WTC11 (cell line): ENCODE measurements around the gene FER. TPM values are rescaled to one million over a fixed set of nuclear protein-coding genes. Genes with fewer than 3 reads are reported as not detected.

Experiments
- ATAC-seq: fragments of 200-7000 bp; cut with Tn5 transposase; 2 replicates; pipeline ENCODE4 v1.10.0; 2021; ENCODE audit warnings: mild to moderate bottlenecking, moderate library complexity
- CTCF ChIA-PET: fragments of 300-600 bp; sonication (Branson Sonifier 250); formaldehyde crosslinking; loops from one replicate; lab custom pipeline; 2021; ENCODE audit warnings: antibody characterized with exemption; lab: Charles Lee
- POLR2A ChIA-PET: fragments of 350-600 bp; sonication (Branson Sonifier 250); formaldehyde crosslinking; loops from one replicate; lab custom pipeline; 2021; ENCODE audit warnings: antibody characterized with exemption; lab: Charles Lee
- DNase-seq: peaks from one replicate; pipeline ENCODE4 v3.0.0; 2021; ENCODE audit warnings: low spot score
- H3K27ac Mint-ChIP-seq: 2 replicates; pipeline ENCODE4 v1.8.0; 2021; ENCODE audit warnings: mixed read lengths
- H3K27me3 Mint-ChIP-seq: 2 replicates; pipeline ENCODE4 v1.8.0; 2021; ENCODE audit warnings: low read depth, mild to moderate bottlenecking, moderate library complexity, mixed read lengths
- H3K36me3 Mint-ChIP-seq: 2 replicates; pipeline ENCODE4 v1.8.0; 2021; ENCODE audit warnings: mixed read lengths
- H3K4me1 Mint-ChIP-seq: 2 replicates; pipeline ENCODE4 v1.8.0; 2022; ENCODE audit warnings: mixed read lengths
- H3K4me3 Mint-ChIP-seq: 2 replicates; pipeline ENCODE4 v1.8.0; 2021; ENCODE audit warnings: mild to moderate bottlenecking, moderate library complexity, mixed read lengths
- H3K9me3 Mint-ChIP-seq: 2 replicates; pipeline ENCODE4 v1.8.0; 2021; ENCODE audit warnings: mixed read lengths
- ATF6 ChIP-seq: sonication (generic); formaldehyde crosslinking; IDR thresholded peaks from 2 replicates; pipeline ENCODE4 v1.8.1; 2023; ENCODE audit warnings: mild to moderate bottlenecking, missing genetic modification reagents
- CREB1 ChIP-seq: sonication (generic); formaldehyde crosslinking; IDR thresholded peaks from 2 replicates; pipeline ENCODE4 v1.8.0; 2023; ENCODE audit warnings: mild to moderate bottlenecking, missing genetic modification reagents
- CREM ChIP-seq: sonication (generic); formaldehyde crosslinking; IDR thresholded peaks from 2 replicates; pipeline ENCODE4 v1.8.1; 2022; ENCODE audit warnings: mild to moderate bottlenecking, missing genetic modification reagents, moderate library complexity
- E2F1 ChIP-seq: sonication (generic); formaldehyde crosslinking; IDR thresholded peaks from 2 replicates; pipeline ENCODE4 v1.8.0; 2022; ENCODE audit warnings: mild to moderate bottlenecking, missing genetic modification reagents
- GABPB1 ChIP-seq: sonication (generic); formaldehyde crosslinking; IDR thresholded peaks from 2 replicates; pipeline ENCODE4 v1.8.1; 2023; ENCODE audit warnings: mild to moderate bottlenecking, missing genetic modification reagents
- GRHL2 ChIP-seq: fragments of 250-450 bp; sonication (Bioruptor Pico); IDR thresholded peaks from 2 replicates; pipeline ENCODE4 v1.8.0; 2022; ENCODE audit warnings: mild to moderate bottlenecking, moderate library complexity; ENCODE audit not compliant: insufficient replicate concordance, severe bottlenecking
- GTF2I ChIP-seq: fragments of 250-450 bp; sonication (Bioruptor Pico); conservative IDR thresholded peaks from 2 replicates; pipeline ENCODE4 v1.4.0; 2021; ENCODE audit warnings: mild to moderate bottlenecking
- MXD4 ChIP-seq: fragments of 250-450 bp; sonication (Bioruptor Pico); IDR thresholded peaks from 2 replicates; pipeline ENCODE4 v1.8.0; 2021; ENCODE audit warnings: mild to moderate bottlenecking, moderate library complexity, borderline replicate concordance
- NFYB ChIP-seq: sonication (generic); formaldehyde crosslinking; conservative IDR thresholded peaks from 2 replicates; pipeline ENCODE4 v1.8.0; 2022; ENCODE audit warnings: low read depth, missing genetic modification reagents
- RELA ChIP-seq: sonication (generic); formaldehyde crosslinking; IDR thresholded peaks from 2 replicates; pipeline ENCODE4 v1.8.1; 2022; ENCODE audit warnings: missing genetic modification reagents, mild to moderate bottlenecking, borderline replicate concordance
- RORB ChIP-seq: fragments of 250-450 bp; sonication (Bioruptor Pico); IDR thresholded peaks from 2 replicates; pipeline ENCODE4 v1.9.0; 2021; ENCODE audit warnings: mild to moderate bottlenecking
- TP53 ChIP-seq: sonication (generic); formaldehyde crosslinking; IDR thresholded peaks from 2 replicates; pipeline ENCODE4 v1.8.1; 2023; ENCODE audit warnings: mild to moderate bottlenecking, missing genetic modification reagents
- ZNF121 ChIP-seq: sonication (generic); formaldehyde crosslinking; IDR thresholded peaks from 2 replicates; pipeline ENCODE4 v1.8.0; 2023; ENCODE audit warnings: missing genetic modification reagents
- ZNF423 ChIP-seq: fragments of 250-450 bp; sonication (Bioruptor Pico); IDR thresholded peaks from 2 replicates; pipeline ENCODE4 v2.1.2; 2022; ENCODE audit warnings: mild to moderate bottlenecking, moderate library complexity
- ZNF425 ChIP-seq: fragments of 250-450 bp; sonication (Bioruptor Pico); conservative IDR thresholded peaks from 2 replicates; pipeline ENCODE4 v1.9.0; 2021; ENCODE audit warnings: mild to moderate bottlenecking
- total RNA-seq: library from RNA; stranded (reverse); gene quantifications from 3 replicates; pipeline ENCODE4 v1.2.3, GENCODE V29; 2021
- TF ChIP-seq, protein P1 (sequence below): sonication (generic); formaldehyde crosslinking; IDR thresholded peaks from 2 replicates; pipeline ENCODE4 v1.8.0; 2023; ENCODE audit warnings: mild to moderate bottlenecking, missing genetic modification reagents
- TF ChIP-seq, protein P2 (sequence below): fragments of 200-600 bp; IDR thresholded peaks from 2 replicates; pipeline ENCODE4 v1.8.0; 2022; ENCODE audit warnings: antibody characterized with exemption
- TF ChIP-seq, protein P3 (sequence below): fragments of 250-450 bp; sonication (Bioruptor Pico); IDR thresholded peaks from 2 replicates; pipeline ENCODE4 v1.9.0; 2021; ENCODE audit warnings: moderate library complexity, mild to moderate bottlenecking, inconsistent platforms, borderline replicate concordance
- TF ChIP-seq, protein P4 (sequence below): sonication (generic); formaldehyde crosslinking; IDR thresholded peaks from 2 replicates; pipeline ENCODE4 v1.8.1; 2023; ENCODE audit warnings: mild to moderate bottlenecking, missing genetic modification reagents
- TF ChIP-seq, protein P5 (sequence below): fragments of 250-450 bp; sonication (Bioruptor Pico); IDR thresholded peaks from 2 replicates; pipeline ENCODE4 v1.8.0; 2021; ENCODE audit warnings: mild to moderate bottlenecking
- TF ChIP-seq, protein P6 (sequence below): sonication (generic); formaldehyde crosslinking; IDR thresholded peaks from 2 replicates; pipeline ENCODE4 v1.8.1; 2023; ENCODE audit warnings: mild to moderate bottlenecking, missing genetic modification reagents, moderate library complexity

Gene FER
- total RNA-seq, 1 experiment from 2014 or later = 13.8 TPM

- Mint-ChIP-seq H3K27ac (no peak overlapping the region), H3K36me3 (peaks cover 52% of the 10 kb centered on the region), H3K9me3 (peaks cover 48% of the 10 kb centered on the region), H3K4me3 (no peak overlapping the region), H3K4me1 (peaks cover 10% of the 10 kb centered on the region), H3K27me3 (no peaks in the 10 kb centered on the region)
- CTCF ChIA-PET = no interaction called here
- TF ChIP-seq GABPB1 (peak; percentile 52; the same call in 1 of the 2 replicates), TP53 (CRISPR knock-in tag) (no peak)
- POLR2A ChIA-PET = no interaction called here
- DNase-seq = no peak
- no peak for ATAC-seq
These were observed 54.1 kb downstream of the FER start for GRCh38 chr5:108801776-108802175.

GRCh38 chr5:108810717-108811116, 63.0 kb downstream of the FER start:
- no peak for ATAC-seq
- DNase-seq = no peak
- CTCF ChIA-PET = no interaction called here
- H3K27ac Mint-ChIP-seq = no peak overlapping the region
- POLR2A ChIA-PET = no interaction called here
- no peak overlapping the region for H3K4me3 Mint-ChIP-seq
- peaks cover 48% of the 10 kb centered on the region for H3K9me3 Mint-ChIP-seq
- peaks cover 21% of the 10 kb centered on the region for H3K4me1 Mint-ChIP-seq
- peaks cover 31% of the 10 kb centered on the region for H3K36me3 Mint-ChIP-seq
- TF ChIP-seq, protein P1, sequence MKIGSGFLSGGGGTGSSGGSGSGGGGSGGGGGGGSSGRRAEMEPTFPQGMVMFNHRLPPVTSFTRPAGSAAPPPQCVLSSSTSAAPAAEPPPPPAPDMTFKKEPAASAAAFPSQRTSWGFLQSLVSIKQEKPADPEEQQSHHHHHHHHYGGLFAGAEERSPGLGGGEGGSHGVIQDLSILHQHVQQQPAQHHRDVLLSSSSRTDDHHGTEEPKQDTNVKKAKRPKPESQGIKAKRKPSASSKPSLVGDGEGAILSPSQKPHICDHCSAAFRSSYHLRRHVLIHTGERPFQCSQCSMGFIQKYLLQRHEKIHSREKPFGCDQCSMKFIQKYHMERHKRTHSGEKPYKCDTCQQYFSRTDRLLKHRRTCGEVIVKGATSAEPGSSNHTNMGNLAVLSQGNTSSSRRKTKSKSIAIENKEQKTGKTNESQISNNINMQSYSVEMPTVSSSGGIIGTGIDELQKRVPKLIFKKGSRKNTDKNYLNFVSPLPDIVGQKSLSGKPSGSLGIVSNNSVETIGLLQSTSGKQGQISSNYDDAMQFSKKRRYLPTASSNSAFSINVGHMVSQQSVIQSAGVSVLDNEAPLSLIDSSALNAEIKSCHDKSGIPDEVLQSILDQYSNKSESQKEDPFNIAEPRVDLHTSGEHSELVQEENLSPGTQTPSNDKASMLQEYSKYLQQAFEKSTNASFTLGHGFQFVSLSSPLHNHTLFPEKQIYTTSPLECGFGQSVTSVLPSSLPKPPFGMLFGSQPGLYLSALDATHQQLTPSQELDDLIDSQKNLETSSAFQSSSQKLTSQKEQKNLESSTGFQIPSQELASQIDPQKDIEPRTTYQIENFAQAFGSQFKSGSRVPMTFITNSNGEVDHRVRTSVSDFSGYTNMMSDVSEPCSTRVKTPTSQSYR (CRISPR knock-in tag) = no peak
- TF ChIP-seq NFYB (CRISPR knock-in tag) (no peak), RORB (CRISPR knock-in tag) (no peak), GTF2I (CRISPR knock-in tag) (no peak), ZNF425 (CRISPR knock-in tag) (no peak), ZNF423 (CRISPR knock-in tag) (no peak), RELA (CRISPR knock-in tag) (no peak), ATF6 (CRISPR knock-in tag) (no peak), ZNF121 (CRISPR knock-in tag) (no peak), CREB1 (CRISPR knock-in tag) (no peak), GRHL2 (CRISPR knock-in tag) (no peak), E2F1 (no peak), MXD4 (CRISPR knock-in tag) (no peak), CREM (no peak)
- TF ChIP-seq, protein P2, sequence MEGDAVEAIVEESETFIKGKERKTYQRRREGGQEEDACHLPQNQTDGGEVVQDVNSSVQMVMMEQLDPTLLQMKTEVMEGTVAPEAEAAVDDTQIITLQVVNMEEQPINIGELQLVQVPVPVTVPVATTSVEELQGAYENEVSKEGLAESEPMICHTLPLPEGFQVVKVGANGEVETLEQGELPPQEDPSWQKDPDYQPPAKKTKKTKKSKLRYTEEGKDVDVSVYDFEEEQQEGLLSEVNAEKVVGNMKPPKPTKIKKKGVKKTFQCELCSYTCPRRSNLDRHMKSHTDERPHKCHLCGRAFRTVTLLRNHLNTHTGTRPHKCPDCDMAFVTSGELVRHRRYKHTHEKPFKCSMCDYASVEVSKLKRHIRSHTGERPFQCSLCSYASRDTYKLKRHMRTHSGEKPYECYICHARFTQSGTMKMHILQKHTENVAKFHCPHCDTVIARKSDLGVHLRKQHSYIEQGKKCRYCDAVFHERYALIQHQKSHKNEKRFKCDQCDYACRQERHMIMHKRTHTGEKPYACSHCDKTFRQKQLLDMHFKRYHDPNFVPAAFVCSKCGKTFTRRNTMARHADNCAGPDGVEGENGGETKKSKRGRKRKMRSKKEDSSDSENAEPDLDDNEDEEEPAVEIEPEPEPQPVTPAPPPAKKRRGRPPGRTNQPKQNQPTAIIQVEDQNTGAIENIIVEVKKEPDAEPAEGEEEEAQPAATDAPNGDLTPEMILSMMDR = no peak
- TF ChIP-seq, protein P3, sequence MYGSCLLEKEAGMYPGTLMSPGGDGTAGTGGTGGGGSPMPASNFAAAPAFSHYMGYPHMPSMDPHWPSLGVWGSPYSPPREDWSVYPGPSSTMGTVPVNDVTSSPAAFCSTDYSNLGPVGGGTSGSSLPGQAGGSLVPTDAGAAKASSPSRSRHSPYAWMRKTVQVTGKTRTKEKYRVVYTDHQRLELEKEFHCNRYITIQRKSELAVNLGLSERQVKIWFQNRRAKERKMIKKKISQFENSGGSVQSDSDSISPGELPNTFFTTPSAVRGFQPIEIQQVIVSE (CRISPR knock-in tag) = no peak
- TF ChIP-seq, protein P4, sequence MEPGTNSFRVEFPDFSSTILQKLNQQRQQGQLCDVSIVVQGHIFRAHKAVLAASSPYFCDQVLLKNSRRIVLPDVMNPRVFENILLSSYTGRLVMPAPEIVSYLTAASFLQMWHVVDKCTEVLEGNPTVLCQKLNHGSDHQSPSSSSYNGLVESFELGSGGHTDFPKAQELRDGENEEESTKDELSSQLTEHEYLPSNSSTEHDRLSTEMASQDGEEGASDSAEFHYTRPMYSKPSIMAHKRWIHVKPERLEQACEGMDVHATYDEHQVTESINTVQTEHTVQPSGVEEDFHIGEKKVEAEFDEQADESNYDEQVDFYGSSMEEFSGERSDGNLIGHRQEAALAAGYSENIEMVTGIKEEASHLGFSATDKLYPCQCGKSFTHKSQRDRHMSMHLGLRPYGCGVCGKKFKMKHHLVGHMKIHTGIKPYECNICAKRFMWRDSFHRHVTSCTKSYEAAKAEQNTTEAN (CRISPR knock-in tag) = no peak
- TF ChIP-seq, protein P5, sequence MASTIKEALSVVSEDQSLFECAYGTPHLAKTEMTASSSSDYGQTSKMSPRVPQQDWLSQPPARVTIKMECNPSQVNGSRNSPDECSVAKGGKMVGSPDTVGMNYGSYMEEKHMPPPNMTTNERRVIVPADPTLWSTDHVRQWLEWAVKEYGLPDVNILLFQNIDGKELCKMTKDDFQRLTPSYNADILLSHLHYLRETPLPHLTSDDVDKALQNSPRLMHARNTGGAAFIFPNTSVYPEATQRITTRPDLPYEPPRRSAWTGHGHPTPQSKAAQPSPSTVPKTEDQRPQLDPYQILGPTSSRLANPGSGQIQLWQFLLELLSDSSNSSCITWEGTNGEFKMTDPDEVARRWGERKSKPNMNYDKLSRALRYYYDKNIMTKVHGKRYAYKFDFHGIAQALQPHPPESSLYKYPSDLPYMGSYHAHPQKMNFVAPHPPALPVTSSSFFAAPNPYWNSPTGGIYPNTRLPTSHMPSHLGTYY = no peak
- TF ChIP-seq, protein P6, sequence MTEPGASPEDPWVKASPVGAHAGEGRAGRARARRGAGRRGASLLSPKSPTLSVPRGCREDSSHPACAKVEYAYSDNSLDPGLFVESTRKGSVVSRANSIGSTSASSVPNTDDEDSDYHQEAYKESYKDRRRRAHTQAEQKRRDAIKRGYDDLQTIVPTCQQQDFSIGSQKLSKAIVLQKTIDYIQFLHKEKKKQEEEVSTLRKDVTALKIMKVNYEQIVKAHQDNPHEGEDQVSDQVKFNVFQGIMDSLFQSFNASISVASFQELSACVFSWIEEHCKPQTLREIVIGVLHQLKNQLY (CRISPR knock-in tag) = no peak
- no peaks in the 10 kb centered on the region for H3K27me3 Mint-ChIP-seq
